Measurements from ENCODE around the gene STAB1. TPM values are rescaled to one million over a fixed set of nuclear protein-coding genes. Genes with fewer than 3 reads are reported as not detected.

STAB1 gene
- total and polyA plus RNA-seq, 3 donors from 2014 or later, result 41.7 to 71.9 (median 58.6) TPM

DNA sequence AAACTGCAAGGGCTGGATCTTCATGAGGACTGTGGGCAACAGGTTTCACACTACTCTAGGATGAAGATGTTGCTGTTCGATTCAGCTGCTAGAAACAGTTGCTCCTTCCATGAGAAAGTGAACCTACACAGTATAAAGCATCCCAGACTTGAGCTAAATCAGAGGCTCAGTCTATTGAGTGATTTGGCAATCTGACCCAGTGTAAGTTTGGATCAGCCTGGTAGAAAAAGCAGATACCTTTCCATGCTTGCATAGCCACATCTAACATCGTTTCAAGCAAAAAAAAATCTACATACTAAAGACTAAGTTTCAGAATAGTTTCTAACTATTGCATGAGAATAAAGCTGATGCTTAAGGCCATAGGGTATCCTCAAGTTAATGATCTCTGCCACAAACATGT, 45.9 kb downstream of the STAB1 start:
- H3K27ac ChIP-seq, result no peak overlapping the region
- WGBS, 2 donors, result 80 to 81% methylated on average over 2 of the region's 2 CpGs
- no peaks in the 10 kb centered on the region for H3K36me3 ChIP-seq (ENCODE audit: low read depth, missing control alignments)
- TF ChIP-seq POLR2A (IDR thresholded peaks at IDR 0.05), result no peak
- TF ChIP-seq, protein P1, sequence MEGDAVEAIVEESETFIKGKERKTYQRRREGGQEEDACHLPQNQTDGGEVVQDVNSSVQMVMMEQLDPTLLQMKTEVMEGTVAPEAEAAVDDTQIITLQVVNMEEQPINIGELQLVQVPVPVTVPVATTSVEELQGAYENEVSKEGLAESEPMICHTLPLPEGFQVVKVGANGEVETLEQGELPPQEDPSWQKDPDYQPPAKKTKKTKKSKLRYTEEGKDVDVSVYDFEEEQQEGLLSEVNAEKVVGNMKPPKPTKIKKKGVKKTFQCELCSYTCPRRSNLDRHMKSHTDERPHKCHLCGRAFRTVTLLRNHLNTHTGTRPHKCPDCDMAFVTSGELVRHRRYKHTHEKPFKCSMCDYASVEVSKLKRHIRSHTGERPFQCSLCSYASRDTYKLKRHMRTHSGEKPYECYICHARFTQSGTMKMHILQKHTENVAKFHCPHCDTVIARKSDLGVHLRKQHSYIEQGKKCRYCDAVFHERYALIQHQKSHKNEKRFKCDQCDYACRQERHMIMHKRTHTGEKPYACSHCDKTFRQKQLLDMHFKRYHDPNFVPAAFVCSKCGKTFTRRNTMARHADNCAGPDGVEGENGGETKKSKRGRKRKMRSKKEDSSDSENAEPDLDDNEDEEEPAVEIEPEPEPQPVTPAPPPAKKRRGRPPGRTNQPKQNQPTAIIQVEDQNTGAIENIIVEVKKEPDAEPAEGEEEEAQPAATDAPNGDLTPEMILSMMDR (IDR thresholded peaks at IDR 0.05), result no peak
- intact Hi-C loops (cut with DNase I; ENCODE audit: low total_unique reads), result no loop called here
- no peaks in the 10 kb centered on the region for H3K9me3 ChIP-seq
- no peak overlapping the region for H3K4me3 ChIP-seq
- DNase-seq, result no peak
- peaks cover 24% of the 10 kb centered on the region for H3K4me1 ChIP-seq
- no peaks in the 10 kb centered on the region for H3K27me3 ChIP-seq

DNA sequence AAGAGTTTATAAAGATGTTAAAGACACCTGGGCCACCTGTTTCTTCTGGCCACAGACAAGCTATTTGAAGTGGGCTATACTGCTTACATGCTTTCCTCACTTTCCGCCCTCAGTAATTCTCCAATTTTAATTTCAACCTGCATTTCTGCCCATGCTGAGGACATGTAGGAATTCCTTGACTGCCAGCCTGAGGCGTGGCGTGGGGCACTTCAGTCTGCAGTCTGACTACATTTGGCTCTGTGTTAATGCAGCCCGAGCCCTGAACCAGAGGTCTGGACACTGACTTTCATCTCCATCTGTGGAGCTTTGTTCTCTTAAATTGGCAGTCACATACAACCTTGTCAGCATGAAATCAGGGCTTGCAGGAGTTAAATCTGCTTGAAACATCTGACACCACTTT, 49.8 kb downstream of the STAB1 start:
- H3K4me1 ChIP-seq, result peaks cover 4% of the 10 kb centered on the region
- 86% methylated on average over 4 of the region's 4 CpGs for WGBS, 2 donors
- TF ChIP-seq, protein P1 (IDR thresholded peaks at IDR 0.05), result no peak
- no peak for TF ChIP-seq POLR2A (IDR thresholded peaks at IDR 0.05)

DNA sequence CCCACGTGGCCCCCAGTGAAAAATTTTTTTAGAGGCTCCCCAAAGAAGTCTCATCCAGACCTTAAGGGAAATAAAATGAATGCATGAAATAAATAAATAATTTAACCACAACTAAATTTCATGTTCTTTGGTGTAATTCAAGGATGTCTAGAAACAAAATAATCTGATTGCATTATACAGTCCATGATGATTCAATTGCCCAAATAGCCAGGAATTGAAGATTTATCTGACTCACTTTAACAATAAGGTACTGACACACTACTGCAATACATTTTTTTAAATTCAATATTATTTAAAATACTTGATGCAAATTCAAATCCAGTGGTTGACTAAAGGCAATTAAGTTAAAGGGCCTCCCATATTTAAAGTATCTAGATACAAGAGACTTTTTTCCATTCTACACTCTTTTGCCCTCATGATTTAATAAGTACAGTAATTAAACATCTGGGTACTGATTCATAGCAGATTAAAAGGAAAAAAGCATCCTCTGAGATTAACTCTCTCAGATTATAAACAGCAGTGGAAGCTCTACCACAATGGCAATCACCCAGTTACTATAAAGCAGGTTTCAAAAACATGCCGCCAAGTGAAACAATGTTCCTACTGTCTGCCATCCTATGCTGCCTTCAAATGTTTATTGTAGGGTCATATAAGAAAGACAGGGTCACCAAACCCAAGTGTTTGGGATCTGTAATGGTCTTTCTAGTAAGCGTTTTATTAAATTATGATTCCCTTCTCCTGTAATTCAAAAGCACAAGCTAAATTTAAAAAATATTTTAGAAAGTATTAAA, 51.2 kb downstream of the STAB1 start:
- no peak for DNase-seq
- H3K27me3 ChIP-seq, result no peaks in the 10 kb centered on the region
- TF ChIP-seq POLR2A (IDR thresholded peaks at IDR 0.05), result no peak
- TF ChIP-seq, protein P1 (IDR thresholded peaks at IDR 0.05), result no peak
- no peak overlapping the region for H3K27ac ChIP-seq
- peaks cover 12% of the 10 kb centered on the region for H3K4me1 ChIP-seq
- H3K36me3 ChIP-seq (ENCODE audit: low read depth, missing control alignments), result no peaks in the 10 kb centered on the region
- intact Hi-C loops (cut with DNase I; ENCODE audit: low total_unique reads), result no loop called here
- WGBS, 2 donors, result 77 to 78% methylated on average over 3 of the region's 3 CpGs
- H3K4me3 ChIP-seq, result no peak overlapping the region
- no peaks in the 10 kb centered on the region for H3K9me3 ChIP-seq

More for the DNA sequence above, 49.8 kb downstream of the STAB1 start:
- no peak overlapping the region for H3K4me3 ChIP-seq
- intact Hi-C loops (cut with DNase I; ENCODE audit: low total_unique reads), result no loop called here
- no peaks in the 10 kb centered on the region for H3K9me3 ChIP-seq
- H3K27me3 ChIP-seq, result no peaks in the 10 kb centered on the region
- no peak overlapping the region for H3K27ac ChIP-seq
- H3K36me3 ChIP-seq (ENCODE audit: low read depth, missing control alignments), result no peaks in the 10 kb centered on the region
- DNase-seq, result no peak

DNA sequence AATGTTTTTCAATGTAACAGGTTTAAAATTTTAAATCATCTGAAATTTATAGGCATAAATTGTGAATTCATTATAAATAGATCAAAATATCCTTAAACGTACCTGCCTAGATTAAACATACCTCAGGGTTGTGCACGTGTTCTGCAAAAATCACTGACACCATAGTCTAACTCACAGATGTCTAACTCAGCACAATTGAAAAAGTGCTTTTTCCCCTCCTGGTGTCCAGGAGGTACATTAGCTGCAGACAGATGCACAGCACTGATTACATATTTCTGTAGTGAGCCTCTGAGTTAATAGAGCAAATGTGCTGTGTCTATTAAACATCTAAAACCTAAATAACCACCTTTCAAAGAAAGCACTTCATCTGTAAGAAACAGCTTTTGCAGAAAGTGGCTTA, 52.0 kb downstream of the STAB1 start:
- no peak for DNase-seq
- no peaks in the 10 kb centered on the region for H3K36me3 ChIP-seq (ENCODE audit: low read depth, missing control alignments)
- H3K27me3 ChIP-seq, result no peaks in the 10 kb centered on the region
- H3K27ac ChIP-seq, result no peak overlapping the region
- WGBS, 2 donors, result 77 to 79% methylated on average over 2 of the region's 2 CpGs
- intact Hi-C loops (cut with DNase I; ENCODE audit: low total_unique reads), result no loop called here
- no peak overlapping the region for H3K4me3 ChIP-seq
- H3K4me1 ChIP-seq, result peaks cover 17% of the 10 kb centered on the region
- TF ChIP-seq, protein P1 (IDR thresholded peaks at IDR 0.05), result no peak
- no peak for TF ChIP-seq POLR2A (IDR thresholded peaks at IDR 0.05)
- H3K9me3 ChIP-seq, result no peaks in the 10 kb centered on the region

DNA sequence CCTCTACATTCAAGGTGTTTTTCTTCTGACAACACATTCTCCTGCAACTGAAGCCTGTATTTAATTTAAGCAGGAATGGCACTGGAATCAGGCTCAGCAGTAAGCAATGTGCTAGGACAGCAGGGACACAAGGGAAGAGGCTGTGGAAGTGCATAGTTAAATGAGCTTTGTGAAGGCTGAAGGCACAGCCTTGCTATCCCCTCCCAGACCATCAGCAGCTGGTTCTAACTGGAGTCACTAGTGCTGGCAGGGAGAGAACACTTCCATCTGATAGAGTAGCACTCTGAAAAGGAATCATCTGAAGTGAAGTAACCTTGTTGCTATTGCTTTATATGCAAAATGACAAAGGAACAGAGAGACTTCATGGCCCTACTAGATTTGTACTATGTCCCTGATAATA, 56.0 kb downstream of the STAB1 start:
- intact Hi-C loops (cut with DNase I; ENCODE audit: low total_unique reads), result no loop called here
- DNase-seq, result peak; percentile 71
- no peak for TF ChIP-seq POLR2A (IDR thresholded peaks at IDR 0.05)
- TF ChIP-seq, protein P1 (IDR thresholded peaks at IDR 0.05), result no peak
- Histone ChIP-seq H3K4me1 (peaks cover 28% of the 10 kb centered on the region), H3K27me3 (no peaks in the 10 kb centered on the region), H3K36me3 (ENCODE audit: low read depth, missing control alignments) (no peaks in the 10 kb centered on the region), H3K9me3 (no peaks in the 10 kb centered on the region), H3K27ac (peak overlapping the region; percentile 38 to 55), H3K4me3 (no peak overlapping the region)

Data from testis (tissue), 3 donors.